Effector memory CD8-positive, alpha-beta T cell (primary cell): ENCODE measurements around the gene FBN3.
A peak's percentile ranks its signal among the peaks of the same experiment; 100 is the strongest.

Experiments
- ATAC-seq: fragments of 150-1000 bp; cut with Tn5 transposase; replicated peaks from 2 replicates; pipeline ENCODE4 v1.10.0; 2021; ENCODE audit warnings: mild to moderate bottlenecking, moderate library complexity
- DNase-seq, 3 experiments: peaks; one replicate each; pipeline ENCODE4 v3.0.0; 2021
- H3K27ac Mint-ChIP-seq, 2 donors: one replicate each; pipeline ENCODE4 v1.8.0; 2022; ENCODE audit warnings: mild to moderate bottlenecking in 2 of 2, mixed read lengths in 2 of 2, moderate library complexity in 2 of 2
- H3K27me3 Mint-ChIP-seq, 2 donors: one replicate each; pipeline ENCODE4 v1.8.0; 2022; ENCODE audit warnings: mixed read lengths in 2 of 2
- H3K36me3 Mint-ChIP-seq: one replicate; pipeline ENCODE4 v1.8.0; 2022; ENCODE audit warnings: mild to moderate bottlenecking, moderate library complexity, mixed read lengths; ENCODE audit not compliant: insufficient read depth
- H3K4me1 Mint-ChIP-seq, 2 donors: one replicate each; pipeline ENCODE4 v1.8.0; 2022; ENCODE audit warnings: low read depth in 2 of 2, mixed read lengths in 2 of 2
- H3K4me3 Mint-ChIP-seq, 2 donors: one replicate each; pipeline ENCODE4 v1.8.0; 2022; ENCODE audit warnings: mild to moderate bottlenecking in 2 of 2, mixed read lengths in 2 of 2, moderate library complexity in 2 of 2
- H3K9me3 Mint-ChIP-seq, 2 donors: one replicate each; pipeline ENCODE4 v1.8.0; 2022; ENCODE audit warnings: mixed read lengths in 2 of 2
- total RNA-seq, 9 experiments: gene quantifications; one replicate each; lab custom pipeline; 2026; lab: John Stamatoyannopoulos, UW

FBN3 gene
- 0 to 0.48 (median 0) reads per million in 9 experiments for total RNA-seq

- H3K36me3 Mint-ChIP-seq: no peaks in the 10 kb centered on the region
- ATAC-seq (peak; percentile 24), DNase-seq (no peak)
- H3K4me3 Mint-ChIP-seq: peak within 1 kb of the TSS; percentile 35 to 52
- H3K27me3 Mint-ChIP-seq: peaks cover 61 to 90% of the 10 kb centered on the region in 2 donors
- no peaks in the 10 kb centered on the region for H3K9me3 Mint-ChIP-seq
- H3K4me1 Mint-ChIP-seq: peaks cover 1 to 9% of the 10 kb centered on the region in 2 donors
- no peak within 1 kb of the TSS for H3K27ac Mint-ChIP-seq
These were observed at the start of gene FBN3 for GRCh38 chr19:8149261-8150094. Gene FBN3, minus strand, starts transcription at chr19:8149592. Its CDS starts 2,112 bp downstream, at chr19:8147480.

GRCh38 chr19:8196271-8196927 lies 47.0 kb upstream of the FBN3 start:
- DNase-seq (no peak), ATAC-seq (no peak)
- H3K9me3 Mint-ChIP-seq: no peaks in the 10 kb centered on the region
- peak overlapping the region; percentile 31 to 88 for H3K4me3 Mint-ChIP-seq
- H3K36me3 Mint-ChIP-seq: peaks cover 26% of the 10 kb centered on the region
- H3K27ac Mint-ChIP-seq: peak overlapping the region; percentile 71 to 99
- H3K4me1 Mint-ChIP-seq: peaks cover 35 to 47% of the 10 kb centered on the region in 2 donors
- no peaks in the 10 kb centered on the region for H3K27me3 Mint-ChIP-seq

GRCh38 chr19:8194528-8195267 lies 45.3 kb upstream of the FBN3 start:
- H3K4me3 Mint-ChIP-seq: peak overlapping the region; percentile 88 to 89
- H3K4me1 Mint-ChIP-seq: peaks cover 36 to 47% of the 10 kb centered on the region in 2 donors

GRCh38 chr19:8192221-8192820 lies 42.9 kb upstream of the FBN3 start:
- ATAC-seq (no peak), DNase-seq (no peak)
- H3K4me3 Mint-ChIP-seq: peak overlapping the region; percentile 88 to 89
- no peaks in the 10 kb centered on the region for H3K27me3 Mint-ChIP-seq
- peaks cover 36 to 50% of the 10 kb centered on the region in 2 donors for H3K4me1 Mint-ChIP-seq
- H3K36me3 Mint-ChIP-seq: peaks cover 25% of the 10 kb centered on the region
- no peaks in the 10 kb centered on the region for H3K9me3 Mint-ChIP-seq
- peak overlapping the region; percentile 99 for H3K27ac Mint-ChIP-seq

More at GRCh38 chr19:8194528-8195267, 45.3 kb upstream of the FBN3 start:
- DNase-seq: peak; percentile 63 to 69 (median 68)
- H3K36me3 Mint-ChIP-seq: peaks cover 22% of the 10 kb centered on the region
- ATAC-seq: peak; percentile 73
- H3K27me3 Mint-ChIP-seq: no peaks in the 10 kb centered on the region
- no peaks in the 10 kb centered on the region for H3K9me3 Mint-ChIP-seq
- H3K27ac Mint-ChIP-seq: peak overlapping the region; percentile 99

- Mint-ChIP-seq H3K36me3 (peaks cover 11% of the 10 kb centered on the region), H3K9me3 (no peaks in the 10 kb centered on the region), H3K27me3 (no peaks in the 10 kb centered on the region), H3K27ac (no peak overlapping the region), H3K4me1 (peaks cover 4 to 6% of the 10 kb centered on the region in 2 donors), H3K4me3 (no peak overlapping the region)
- ATAC-seq (no peak), DNase-seq (no peak)
These were observed 36.1 kb upstream of the FBN3 start for GRCh38 chr19:8185343-8186068.

GRCh38 chr19:8184274-8184673 lies 34.9 kb upstream of the FBN3 start:
- no peaks in the 10 kb centered on the region for H3K27me3 Mint-ChIP-seq
- ATAC-seq (no peak), DNase-seq (no peak)
- H3K9me3 Mint-ChIP-seq: no peaks in the 10 kb centered on the region
- H3K27ac Mint-ChIP-seq: no peak overlapping the region
- H3K4me3 Mint-ChIP-seq: no peak overlapping the region
- peaks cover 4 to 6% of the 10 kb centered on the region in 2 donors for H3K4me1 Mint-ChIP-seq
- H3K36me3 Mint-ChIP-seq: peaks cover 13% of the 10 kb centered on the region

- peaks cover 10% of the 10 kb centered on the region for H3K36me3 Mint-ChIP-seq
- no peaks in the 10 kb centered on the region for H3K9me3 Mint-ChIP-seq
- DNase-seq (no peak), ATAC-seq (no peak)
- no peaks in the 10 kb centered on the region for H3K27me3 Mint-ChIP-seq
- H3K27ac Mint-ChIP-seq: no peak overlapping the region
- peaks cover 0 to 6% of the 10 kb centered on the region in 2 donors for H3K4me1 Mint-ChIP-seq
- no peak overlapping the region for H3K4me3 Mint-ChIP-seq
These were observed 30.6 kb upstream of the FBN3 start for GRCh38 chr19:8180018-8180417.

GRCh38 chr19:8174706-8175105 lies 25.3 kb upstream of the FBN3 start:
- Mint-ChIP-seq H3K4me1 (no peaks in the 10 kb centered on the region), H3K27me3 (no peaks in the 10 kb centered on the region), H3K4me3 (no peak overlapping the region), H3K27ac (no peak overlapping the region), H3K9me3 (no peaks in the 10 kb centered on the region), H3K36me3 (no peaks in the 10 kb centered on the region)
- DNase-seq: no peak
- no peak for ATAC-seq

GRCh38 chr19:8168537-8168936 lies 19.1 kb upstream of the FBN3 start:
- H3K9me3 Mint-ChIP-seq: no peaks in the 10 kb centered on the region
- no peak for ATAC-seq
- no peak overlapping the region for H3K4me3 Mint-ChIP-seq
- H3K27ac Mint-ChIP-seq: no peak overlapping the region
- no peaks in the 10 kb centered on the region for H3K27me3 Mint-ChIP-seq
- DNase-seq: no peak
- no peaks in the 10 kb centered on the region for H3K36me3 Mint-ChIP-seq
- H3K4me1 Mint-ChIP-seq: no peaks in the 10 kb centered on the region

- Mint-ChIP-seq H3K4me3 (no peak overlapping the region), H3K27ac (no peak overlapping the region), H3K4me1 (no peaks in the 10 kb centered on the region), H3K27me3 (no peaks in the 10 kb centered on the region), H3K36me3 (no peaks in the 10 kb centered on the region), H3K9me3 (no peaks in the 10 kb centered on the region)
- no peak for ATAC-seq
- DNase-seq: no peak
These were observed 18.6 kb upstream of the FBN3 start for GRCh38 chr19:8167985-8168384.

GRCh38 chr19:8163759-8164158 lies 14.4 kb upstream of the FBN3 start:
- Mint-ChIP-seq H3K36me3 (no peaks in the 10 kb centered on the region), H3K27me3 (no peaks in the 10 kb centered on the region), H3K4me1 (peaks cover 0 to under 1% of the 10 kb centered on the region in 2 donors), H3K4me3 (no peak overlapping the region), H3K9me3 (no peaks in the 10 kb centered on the region), H3K27ac (no peak overlapping the region)
- ATAC-seq (no peak), DNase-seq (no peak)

GRCh38 chr19:8161135-8161646 lies 11.8 kb upstream of the FBN3 start:
- Mint-ChIP-seq H3K27ac (no peak overlapping the region), H3K27me3 (peaks cover 9 to 19% of the 10 kb centered on the region in 2 donors), H3K4me1 (peaks cover 2 to 5% of the 10 kb centered on the region in 2 donors), H3K9me3 (no peaks in the 10 kb centered on the region), H3K4me3 (no peak overlapping the region), H3K36me3 (peaks cover 3% of the 10 kb centered on the region)
- no peak for DNase-seq
- ATAC-seq: no peak
